H1 (cell line): ENCODE data around the gene POC1B. TPM values are rescaled to one million over a fixed set of nuclear protein-coding genes. Genes with fewer than 3 reads are reported as not detected.

Experiments used
- CTCF ChIA-PET: fragments of 300-600 bp; sonication (Branson Sonifier 250); formaldehyde crosslinking; loops from one replicate; lab custom pipeline; 2021; ENCODE audit not compliant: partially characterized antibody; lab: Charles Lee
- POLR2A ChIA-PET: fragments of 300-600 bp; sonication (Branson Sonifier 250); formaldehyde crosslinking; loops from one replicate; lab custom pipeline; 2021; ENCODE audit warnings: inconsistent platforms; ENCODE audit not compliant: partially characterized antibody; lab: Charles Lee
- DNase-seq, 2 experiments: peaks; one replicate each; pipeline versions ENCODE4 v3.0.0 to v3.0.0-alpha.2; 2010 to 2022; ENCODE audit warnings: low spot score in 2 of 2, low read depth in 1 of 2, mixed read lengths in 1 of 2
- FAIRE-seq: peaks from 2 replicates; lab custom pipeline; 2011; peaks lifted over from hg19 to GRCh38; lab: Jason Lieb, UNC
- H2AFZ ChIP-seq: 2 replicates; pipeline ENCODE4 v1.8.1; 2012; ENCODE audit warnings: low read length, inconsistent platforms
- H2AK5ac ChIP-seq: 2 replicates; pipeline ENCODE4 v1.6.1; 2013; ENCODE audit warnings: low read depth, low read length
- H2BK120ac ChIP-seq: replicated peaks from 2 replicates; pipeline ENCODE3; 2013; ENCODE audit warnings: low read depth, low read length, inconsistent platforms
- H2BK12ac ChIP-seq: 2 replicates; pipeline ENCODE4 v1.6.1; 2013; ENCODE audit warnings: low read depth, low read length
- H2BK15ac ChIP-seq: 2 replicates; pipeline ENCODE4 v1.6.1; 2013; ENCODE audit warnings: low read length
- H2BK20ac ChIP-seq: 2 replicates; pipeline ENCODE4 v1.6.1; 2013; ENCODE audit warnings: low read length
- H2BK5ac ChIP-seq: 2 replicates; pipeline ENCODE4 v1.6.1; 2013; ENCODE audit warnings: low read depth, low read length
- H3K14ac ChIP-seq: 2 replicates; pipeline ENCODE4 v1.6.1; 2013; ENCODE audit warnings: inconsistent platforms; ENCODE audit not compliant: insufficient read length
- H3K18ac ChIP-seq: 2 replicates; pipeline ENCODE4 v1.6.1; 2013; ENCODE audit warnings: low read length; ENCODE audit errors: extremely low read depth
- H3K23ac ChIP-seq: 2 replicates; pipeline ENCODE4 v1.6.1; 2013; ENCODE audit warnings: inconsistent platforms; ENCODE audit not compliant: insufficient read length
- H3K23me2 ChIP-seq: 2 replicates; pipeline ENCODE4 v1.6.1; 2013; ENCODE audit warnings: low read depth, low read length
- H3K27ac ChIP-seq: 2 replicates; pipeline ENCODE4 v1.6.1; 2011; ENCODE audit warnings: low read depth, low read length, inconsistent platforms
- H3K27me3 ChIP-seq, 4 experiments: replicated peaks in 1 of 4; 1 replicate in 1 of 4; 2 replicates in 3 of 4; pipeline versions ENCODE4 v1.6.1 to v1.8.1; 2011 to 2013; ENCODE audit warnings: low read length in 3 of 4, mild to moderate bottlenecking in 3 of 4, inconsistent platforms in 2 of 4, mixed read lengths in 2 of 4, moderate library complexity in 1 of 4; ENCODE audit not compliant: control insufficient read depth in 3 of 4, insufficient read depth in 3 of 4; ENCODE audit errors: extremely low read depth in 1 of 4
- H3K36me3 ChIP-seq, 4 experiments: 2 replicates each; pipeline versions ENCODE4 v1.6.1 to v1.8.1; 2011 to 2013; ENCODE audit warnings: mild to moderate bottlenecking in 4 of 4, low read length in 3 of 4, moderate library complexity in 2 of 4, control low read depth in 1 of 4, inconsistent platforms in 1 of 4; ENCODE audit not compliant: insufficient read depth in 4 of 4, control insufficient read depth in 2 of 4
- H3K4ac ChIP-seq: replicated peaks from 2 replicates; pipeline ENCODE3; 2013; ENCODE audit warnings: low read length, low read depth, mixed read lengths, inconsistent platforms; ENCODE audit not compliant: insufficient read length
- H3K4me1 ChIP-seq, 4 experiments: replicated peaks in 1 of 4; 1 replicate in 1 of 4; 2 replicates in 3 of 4; pipeline versions ENCODE4 v1.6.1 to v1.8.1; 2011 to 2013; ENCODE audit warnings: low read length in 3 of 4, inconsistent platforms in 2 of 4, mixed read lengths in 1 of 4; ENCODE audit not compliant: insufficient read depth in 4 of 4, control insufficient read depth in 3 of 4
- H3K4me2 ChIP-seq, 2 experiments: 2 replicates each; pipeline versions ENCODE4 v1.6.1 to v1.8.1; 2011 to 2013; ENCODE audit warnings: low read depth in 2 of 2, low read length in 2 of 2, control low read depth in 1 of 2, inconsistent platforms in 1 of 2, mild to moderate bottlenecking in 1 of 2; ENCODE audit not compliant: insufficient read depth in 1 of 2
- H3K4me3 ChIP-seq, 4 experiments: fragments of 200-600, 300-600 bp in 1 of 4; sonication (generic), shearing (Covaris generic), sonication (Bioruptor Twin) in 1 of 4; 2 replicates each; pipeline versions ENCODE4 v1.5.1 to v1.8.1; 2011 to 2016; ENCODE audit warnings: low read length in 4 of 4, low read depth in 3 of 4, control low read depth in 2 of 4, inconsistent platforms in 2 of 4, mild to moderate bottlenecking in 2 of 4, mixed read lengths in 1 of 4, moderate library complexity in 1 of 4; ENCODE audit not compliant: insufficient read depth in 2 of 4; ENCODE audit errors: extremely low read depth in 1 of 4
- H3K56ac ChIP-seq: replicated peaks from 2 replicates; pipeline ENCODE3; 2013; ENCODE audit warnings: low read depth, mild to moderate bottlenecking, mixed read lengths, low read length, inconsistent platforms; ENCODE audit not compliant: insufficient read length
- H3K79me1 ChIP-seq: 2 replicates; pipeline ENCODE4 v1.6.1; 2013; ENCODE audit warnings: low read depth, low read length, control low read depth
- H3K79me2 ChIP-seq, 2 experiments: 2 replicates each; pipeline versions ENCODE4 v1.6.1 to v1.8.1; 2012 to 2013; ENCODE audit warnings: low read length in 2 of 2, mild to moderate bottlenecking in 2 of 2, inconsistent platforms in 1 of 2; ENCODE audit not compliant: insufficient read depth in 2 of 2, control insufficient read depth in 1 of 2
- H3K9ac ChIP-seq, 4 experiments: replicated peaks in 1 of 4; 1 replicate in 1 of 4; 2 replicates in 3 of 4; pipeline versions ENCODE4 v1.6.1 to v1.8.1; 2011 to 2013; ENCODE audit warnings: low read depth in 3 of 4, low read length in 3 of 4, control low read depth in 2 of 4, mild to moderate bottlenecking in 2 of 4, moderate library complexity in 2 of 4, inconsistent platforms in 1 of 4; ENCODE audit errors: extremely low read depth in 1 of 4
- H3K9me3 ChIP-seq, 2 experiments: 2 replicates each; pipeline versions ENCODE4 v1.6.1 to v1.8.1; 2012 to 2013; ENCODE audit warnings: mild to moderate bottlenecking in 2 of 2, moderate library complexity in 2 of 2, control low read depth in 1 of 2, inconsistent platforms in 1 of 2, low read depth in 1 of 2, low read length in 1 of 2, mixed read lengths in 1 of 2; ENCODE audit not compliant: insufficient read depth in 2 of 2
- H4K20me1 ChIP-seq, 2 experiments: replicated peaks in 1 of 2; 2 replicates each; pipeline versions ENCODE3 to v1.8.1; 2011 to 2013; ENCODE audit warnings: inconsistent platforms in 2 of 2, low read length in 2 of 2, mild to moderate bottlenecking in 1 of 2; ENCODE audit not compliant: insufficient read depth in 2 of 2, control insufficient read depth in 1 of 2
- H4K5ac ChIP-seq: 2 replicates; pipeline ENCODE4 v1.6.1; 2013; ENCODE audit warnings: low read length, low read depth, mixed read lengths, inconsistent platforms; ENCODE audit not compliant: insufficient read length
- H4K8ac ChIP-seq: 2 replicates; pipeline ENCODE4 v1.8.0; 2013; ENCODE audit warnings: mild to moderate bottlenecking, moderate library complexity, low read length, inconsistent platforms; ENCODE audit not compliant: insufficient read depth; ENCODE audit errors: extremely low read depth
- H4K91ac ChIP-seq: replicated peaks from 2 replicates; pipeline ENCODE3; 2013; ENCODE audit warnings: low read length, mixed read lengths, inconsistent platforms; ENCODE audit not compliant: insufficient read length
- CHD2 ChIP-seq: IDR thresholded peaks from 2 replicates; pipeline ENCODE4 v1.6.1; 2012; ENCODE audit warnings: low read length, improper control_type of control experiment
- JUND ChIP-seq: IDR thresholded peaks from 2 replicates; pipeline ENCODE4 v1.6.1; 2011; ENCODE audit warnings: mild to moderate bottlenecking, improper control_type of control experiment, low read length
- RAD21 ChIP-seq, 2 experiments: IDR thresholded peaks in 1 of 2; conservative IDR thresholded peaks in 1 of 2; 2 replicates each; pipeline ENCODE4 v1.6.1; 2011; ENCODE audit warnings: low read depth in 2 of 2, low read length in 2 of 2, improper control_type of control experiment in 1 of 2, inconsistent platforms in 1 of 2, mild to moderate bottlenecking in 1 of 2, moderate library complexity in 1 of 2
- WGBS, 2 experiments: shearing (Covaris generic) in 1 of 2; methylation state at CpG; one replicate each; pipeline versions ENCODE4 v1.1.6 to v1.1.7; 2013 to 2015; ENCODE audit warnings: low lambda C conversion rate in 2 of 2, mixed read lengths in 2 of 2, inconsistent platforms in 1 of 2, low coverage in 1 of 2, missing lambda C conversion rate in 1 of 2; ENCODE audit not compliant: insufficient replicate concordance in 2 of 2, insufficient coverage in 1 of 2, insufficient read length in 1 of 2; ENCODE audit errors: extremely low coverage in 1 of 2, missing lambda C conversion rate in 1 of 2; 5-methylcytosine and 5-hydroxymethylcytosine counted together
- polyA plus RNA-seq, 7 experiments: library from polyadenylated mRNA; depleted of rRNA in 3 of 7; stranded (reverse) in 5 of 7; unstranded in 2 of 7; fragments of >200 nt in 5 of 7; fragments of 200-250 nt in 2 of 7; gene quantifications; 1 replicate in 5 of 7; 2 replicates in 1 of 7; 4 replicates in 1 of 7; pipeline versions ENCODE4 v1.2.1 to v1.2.3, GENCODE V29; 2011 to 2013; ENCODE audit warnings: missing spikeins in 2 of 7, mixed read lengths in 2 of 7
- total RNA-seq: library from RNA; stranded (reverse); fragmentation: NEBNext Ultra II Directional; extraction: Animal tissue kit (Norgen Biotek cat#: 25700); gene quantifications from 2 replicates; pipeline ENCODE4 v1.2.1, GENCODE V29; 2021

Gene POC1B
- total and polyA plus RNA-seq, 2 of the 8 experiments (the other 6 are each of a cell fraction or from before 2014, with no cell fraction given), result 7.5 to 16.3 TPM

DNA sequence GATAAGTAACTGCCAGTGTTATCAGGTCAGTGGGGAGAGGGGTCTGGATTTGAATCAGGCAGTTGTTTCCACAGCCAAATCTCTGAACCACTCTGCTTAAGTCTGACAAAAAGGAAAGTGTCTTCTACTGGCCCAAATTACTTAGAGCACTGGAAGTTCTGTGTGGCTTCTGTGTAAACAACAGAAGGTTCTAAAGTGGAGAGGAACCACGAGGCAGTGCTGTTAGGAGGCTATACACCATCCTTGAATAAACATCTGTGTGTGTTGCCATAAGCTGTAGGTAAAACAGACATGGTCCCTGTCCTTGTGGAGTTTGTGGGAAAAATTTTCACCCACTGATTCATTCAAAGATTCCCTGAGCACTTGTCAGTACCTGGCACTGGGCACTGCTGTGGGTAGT lies 51.2 kb downstream of the POC1B start:
- Histone ChIP-seq H2AK5ac (no peak overlapping the region), H4K20me1 (no peaks in the 10 kb centered on the region), H3K9ac (no peak overlapping the region), H4K91ac (no peak overlapping the region), H3K14ac (no peak overlapping the region), H4K8ac (no peak overlapping the region), H2BK12ac (no peak overlapping the region), H3K4ac (no peak overlapping the region), H4K5ac (no peak overlapping the region), H2BK20ac (no peak overlapping the region), H3K4me3 (no peak overlapping the region), H3K18ac (no peak overlapping the region), H3K23me2 (no peaks in the 10 kb centered on the region), H3K4me1 (no peaks in the 10 kb centered on the region), H2BK5ac (no peak overlapping the region), H3K23ac (no peak overlapping the region), H3K27me3 (no peaks in the 10 kb centered on the region), H3K79me2 (no peaks in the 10 kb centered on the region), H3K56ac (no peak overlapping the region), H3K9me3 (no peaks in the 10 kb centered on the region), H2AFZ (no peak overlapping the region), H2BK120ac (no peak overlapping the region), H3K27ac (no peak overlapping the region), H2BK15ac (no peak overlapping the region), H3K79me1 (no peaks in the 10 kb centered on the region), H3K4me2 (no peak overlapping the region), H3K36me3 (no peaks in the 10 kb centered on the region)
- POLR2A ChIA-PET, result interaction anchor here (0.7 kb wide), 1 partner anchor 50 kb away, joined by 3 read pairs; no protein-coding TSS in a partner anchor
- no peak for FAIRE-seq
- DNase-seq, result no peak
- CTCF ChIA-PET, result interaction anchor here (1.0 to 7.9 kb wide), 3 partner anchors 52 to 457 kb away, joined by 3 to 96 read pairs (median 4); partner anchors contain the start of genes GALNT4 and POC1B
- TF ChIP-seq RAD21 (IDR thresholded peaks at IDR 0.05 in 1 of 2, conservative IDR thresholded peaks at IDR 0.05 in 1 of 2; ENCODE audit: low read depth in 2 of 2, low read length in 2 of 2) (no peak), CHD2 (no peak), JUND (no peak)
- WGBS, 2 experiments, result 75% methylated on average over 1 of the region's 1 CpG; no CpG with 5 or more reads in 1 of the 2 experiments
